GM10847 (cell line): ENCODE measurements around the gene FNDC7.

Source experiments
- POLR2A ChIP-seq: IDR thresholded peaks from 2 replicates; pipeline ENCODE4 v1.6.1; 2011; ENCODE audit not compliant: insufficient read length; ENCODE audit errors: extremely low read depth

FNDC7 gene

DNA sequence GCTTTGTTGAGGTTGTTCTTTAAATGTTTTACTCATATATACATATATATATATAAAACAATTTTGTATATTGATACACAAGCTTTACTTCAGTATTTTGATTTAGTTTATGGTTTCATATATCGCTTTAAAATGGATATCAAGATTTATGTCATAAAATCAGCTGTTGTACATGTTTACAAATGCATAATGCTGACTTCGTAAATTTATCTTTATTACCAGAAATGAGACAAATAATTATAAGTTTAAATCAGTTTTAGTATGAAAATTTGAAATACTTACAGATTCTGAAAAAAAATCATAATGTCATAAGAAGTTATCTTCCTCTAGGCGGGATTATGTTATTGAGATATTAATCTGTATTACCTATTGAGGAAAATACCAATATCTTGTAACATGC, 40.7 kb downstream of the FNDC7 start:
- TF ChIP-seq POLR2A, result no peak

DNA sequence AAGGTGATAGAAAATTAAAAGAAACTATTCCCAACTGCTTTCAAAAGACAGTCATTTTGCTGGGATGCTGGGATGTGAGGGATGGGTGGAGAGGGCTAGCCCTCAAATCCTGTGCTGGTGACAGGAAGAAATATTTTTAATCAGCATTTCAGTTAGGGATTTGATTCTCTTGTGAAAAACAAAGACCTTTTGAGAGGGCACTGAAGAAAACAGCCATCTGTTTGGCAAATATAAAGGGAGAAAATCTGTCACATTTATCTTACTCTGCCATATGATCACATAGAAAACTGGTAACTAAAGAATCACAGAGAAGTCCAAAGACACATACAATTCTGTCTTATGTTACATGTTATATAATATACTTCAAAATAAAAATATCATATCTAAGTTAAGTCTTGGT, 46.1 kb downstream of the FNDC7 start:
- TF ChIP-seq POLR2A, result no peak

DNA sequence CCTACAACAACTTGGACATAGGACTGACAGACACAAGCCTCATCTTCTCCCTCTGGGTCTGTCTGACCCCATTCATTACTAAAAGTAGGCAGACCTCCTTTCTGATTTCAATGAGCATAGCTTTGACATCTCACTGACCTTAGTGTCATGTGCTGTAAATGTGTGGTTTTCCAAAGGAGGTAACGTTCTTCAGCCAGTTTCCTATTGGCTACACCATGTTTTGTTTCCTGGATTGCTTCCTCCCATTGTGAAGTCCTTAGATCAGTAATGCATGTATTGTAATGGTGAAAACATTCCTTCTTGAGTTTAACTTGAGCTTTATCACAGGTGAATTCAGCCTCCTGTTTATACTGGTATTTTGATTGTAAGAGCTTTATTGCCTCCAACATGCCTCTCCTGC, 54.4 kb downstream of the FNDC7 start:
- TF ChIP-seq POLR2A, result no peak

DNA sequence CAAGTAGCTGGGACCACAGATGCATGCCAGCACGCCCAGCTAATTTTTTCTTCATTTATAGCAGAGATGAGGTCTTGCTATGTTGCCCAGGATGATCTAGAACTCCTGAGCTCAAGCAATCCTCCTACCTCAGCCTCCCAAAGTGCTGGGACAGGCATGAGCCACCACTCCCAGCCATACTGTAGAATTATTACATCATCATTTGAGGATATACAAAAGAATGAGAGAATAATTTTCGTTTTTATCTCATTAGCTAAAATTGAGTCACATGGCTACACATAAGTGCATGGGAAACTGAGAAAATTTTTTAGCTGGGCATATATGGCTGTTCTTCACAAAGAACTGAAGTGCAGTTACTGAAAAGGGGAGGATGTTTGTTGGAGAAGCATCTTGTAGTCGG, 55.0 kb downstream of the FNDC7 start:
- no peak for TF ChIP-seq POLR2A

DNA sequence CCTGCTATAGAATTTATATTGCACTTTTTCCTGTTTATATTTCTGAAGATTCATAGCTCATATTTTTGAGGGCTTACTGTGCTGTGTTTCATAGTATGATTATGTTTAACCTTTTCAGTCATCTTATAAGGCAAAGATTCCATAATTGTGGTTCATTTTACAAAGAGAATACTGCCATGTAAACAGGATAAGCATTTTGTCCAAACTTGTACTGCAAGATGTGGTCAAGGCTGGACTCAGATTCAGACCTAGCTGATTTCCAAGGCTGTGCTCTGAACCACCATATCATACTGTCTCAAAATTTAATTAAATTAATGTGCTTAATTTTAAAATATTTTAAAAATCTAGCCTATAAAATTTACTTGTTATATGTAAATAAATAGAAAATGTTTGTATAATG, 65.1 kb downstream of the FNDC7 start:
- no peak for TF ChIP-seq POLR2A

DNA sequence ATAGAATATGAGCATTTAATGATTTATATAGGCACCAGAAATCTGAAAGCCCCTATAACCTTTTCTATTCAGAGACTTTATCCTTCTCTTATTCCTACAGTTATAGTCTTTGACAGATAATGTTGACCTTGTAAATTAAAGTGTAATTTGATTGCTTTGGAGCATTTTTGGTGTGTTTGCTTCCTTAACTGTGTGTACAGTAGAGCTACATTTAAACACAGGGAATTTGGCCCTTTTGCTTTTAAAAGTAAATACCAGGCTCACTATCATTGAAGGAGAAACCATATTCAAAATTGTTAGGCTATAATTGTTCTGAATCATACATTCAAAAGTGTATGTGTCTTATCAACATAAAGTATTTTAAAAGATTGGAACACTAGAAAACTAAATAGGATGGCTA, 66.7 kb downstream of the FNDC7 start:
- TF ChIP-seq POLR2A, result no peak

DNA sequence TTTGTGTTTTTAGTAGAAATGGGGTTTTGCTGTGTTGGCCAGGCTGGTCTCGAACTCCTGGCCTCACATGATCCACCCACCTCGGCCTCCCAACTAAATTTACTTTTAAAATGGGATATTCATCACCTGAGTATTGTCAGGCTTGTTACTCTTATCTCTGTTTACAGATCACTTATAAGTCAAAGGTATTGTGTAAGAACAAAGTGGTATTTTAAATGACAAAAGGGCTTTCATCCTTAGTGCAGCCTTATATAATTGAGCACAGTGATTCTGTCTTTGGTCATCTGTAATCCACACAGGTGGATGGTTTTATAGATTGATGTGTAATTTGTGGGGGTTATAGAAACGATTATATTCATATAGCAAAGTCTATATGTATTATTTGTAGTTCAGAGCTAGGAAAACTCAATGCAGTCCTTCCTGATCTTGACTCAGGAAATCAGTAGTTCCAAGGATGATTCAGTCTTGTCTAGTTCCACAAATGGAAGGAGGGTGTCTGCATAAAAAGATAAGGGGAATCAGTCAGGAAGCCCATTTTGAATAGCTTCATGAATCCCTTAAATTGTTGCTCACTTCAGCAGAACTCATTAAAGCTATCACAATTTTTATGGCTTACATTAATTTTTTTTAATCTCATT, 68.3 kb downstream of the FNDC7 start:
- no peak for TF ChIP-seq POLR2A

DNA sequence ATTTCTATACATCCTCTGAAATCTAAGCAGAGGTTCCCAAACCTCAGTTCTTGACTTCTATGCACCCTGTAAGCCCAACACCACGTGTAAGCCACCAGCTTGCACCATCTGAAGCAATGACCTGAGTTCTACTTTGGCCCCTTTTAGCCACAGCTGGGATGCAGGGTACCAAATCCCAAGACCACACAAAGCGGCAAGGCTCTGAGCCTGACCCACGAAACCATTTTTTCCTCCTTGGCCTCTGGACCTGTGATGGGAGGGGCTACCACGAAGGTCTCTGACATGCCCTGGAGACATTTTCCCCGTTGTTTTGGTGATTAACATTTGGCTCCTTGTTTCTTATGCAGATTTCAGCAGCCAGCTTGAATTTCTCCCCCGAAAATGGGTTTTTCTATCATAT, 72.6 kb downstream of the FNDC7 start:
- no peak for TF ChIP-seq POLR2A

DNA sequence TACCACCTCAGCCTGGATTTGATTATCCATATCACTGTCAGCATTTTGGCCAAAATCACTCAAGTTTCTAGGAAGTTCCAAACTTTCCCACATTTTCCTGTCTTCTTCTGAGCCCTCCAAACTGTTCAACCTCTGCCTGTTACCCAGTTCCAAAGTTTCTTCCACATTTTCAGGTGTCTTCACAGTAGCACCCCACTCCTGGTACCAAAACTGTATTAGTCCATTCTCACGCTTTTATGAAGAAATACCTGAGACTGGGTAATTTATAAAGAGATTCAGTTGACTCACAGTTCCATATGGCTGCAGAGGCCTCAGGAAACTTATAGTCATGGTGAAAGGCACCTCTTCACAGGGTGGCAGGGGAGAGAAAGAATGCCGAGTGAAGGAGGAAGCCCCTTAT, 73.2 kb downstream of the FNDC7 start:
- TF ChIP-seq POLR2A, result no peak

DNA sequence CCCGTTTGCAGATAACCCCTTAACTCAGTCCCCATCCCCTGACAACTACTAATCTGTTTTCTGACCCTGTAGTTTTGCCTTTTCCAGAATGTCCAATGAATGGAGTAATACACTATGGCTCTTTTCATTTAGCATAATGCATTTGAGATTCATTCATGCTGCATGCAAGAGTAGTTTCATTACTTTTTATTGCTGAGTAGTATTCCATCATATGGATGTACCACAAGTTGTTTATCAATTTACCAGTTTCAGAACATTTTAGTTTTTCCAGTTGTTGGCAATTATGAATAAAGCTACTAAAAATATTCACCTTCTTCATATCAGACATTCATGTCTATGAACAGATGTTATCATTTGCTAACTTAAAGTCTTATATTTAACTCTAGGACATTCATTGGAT, 79.1 kb downstream of the FNDC7 start:
- no peak for TF ChIP-seq POLR2A
